ENCODE measurements around the gene HEXA.

DNA sequence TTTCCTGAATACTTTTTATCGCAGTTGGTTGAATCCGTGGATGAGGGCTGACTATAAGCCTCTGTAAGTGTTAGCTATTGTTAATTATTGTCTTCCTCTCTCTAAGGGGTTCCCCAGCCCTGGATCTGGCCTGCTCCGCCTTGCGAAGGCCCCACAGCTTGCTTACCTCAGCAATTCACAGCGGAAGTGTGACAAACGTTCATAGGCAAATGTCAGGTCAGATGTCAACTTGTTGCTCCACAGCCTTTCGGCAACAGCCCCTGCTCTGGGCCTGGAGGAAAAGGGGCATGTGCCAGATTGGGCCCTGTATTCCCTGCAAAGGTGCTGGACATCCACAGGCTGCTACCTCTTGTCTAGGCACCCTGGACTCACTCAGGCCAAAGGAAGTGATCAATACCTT, 30.5 kb downstream of the HEXA start:
- no peak for TF ChIP-seq EP300 (conservative IDR thresholded peaks at IDR 0.05; ENCODE audit: poor library complexity, severe bottlenecking)
- TF ChIP-seq, protein P1, sequence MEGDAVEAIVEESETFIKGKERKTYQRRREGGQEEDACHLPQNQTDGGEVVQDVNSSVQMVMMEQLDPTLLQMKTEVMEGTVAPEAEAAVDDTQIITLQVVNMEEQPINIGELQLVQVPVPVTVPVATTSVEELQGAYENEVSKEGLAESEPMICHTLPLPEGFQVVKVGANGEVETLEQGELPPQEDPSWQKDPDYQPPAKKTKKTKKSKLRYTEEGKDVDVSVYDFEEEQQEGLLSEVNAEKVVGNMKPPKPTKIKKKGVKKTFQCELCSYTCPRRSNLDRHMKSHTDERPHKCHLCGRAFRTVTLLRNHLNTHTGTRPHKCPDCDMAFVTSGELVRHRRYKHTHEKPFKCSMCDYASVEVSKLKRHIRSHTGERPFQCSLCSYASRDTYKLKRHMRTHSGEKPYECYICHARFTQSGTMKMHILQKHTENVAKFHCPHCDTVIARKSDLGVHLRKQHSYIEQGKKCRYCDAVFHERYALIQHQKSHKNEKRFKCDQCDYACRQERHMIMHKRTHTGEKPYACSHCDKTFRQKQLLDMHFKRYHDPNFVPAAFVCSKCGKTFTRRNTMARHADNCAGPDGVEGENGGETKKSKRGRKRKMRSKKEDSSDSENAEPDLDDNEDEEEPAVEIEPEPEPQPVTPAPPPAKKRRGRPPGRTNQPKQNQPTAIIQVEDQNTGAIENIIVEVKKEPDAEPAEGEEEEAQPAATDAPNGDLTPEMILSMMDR (IDR thresholded peaks at IDR 0.05; ENCODE audit: poor library complexity, severe bottlenecking): no peak
- TF ChIP-seq, protein P2, sequence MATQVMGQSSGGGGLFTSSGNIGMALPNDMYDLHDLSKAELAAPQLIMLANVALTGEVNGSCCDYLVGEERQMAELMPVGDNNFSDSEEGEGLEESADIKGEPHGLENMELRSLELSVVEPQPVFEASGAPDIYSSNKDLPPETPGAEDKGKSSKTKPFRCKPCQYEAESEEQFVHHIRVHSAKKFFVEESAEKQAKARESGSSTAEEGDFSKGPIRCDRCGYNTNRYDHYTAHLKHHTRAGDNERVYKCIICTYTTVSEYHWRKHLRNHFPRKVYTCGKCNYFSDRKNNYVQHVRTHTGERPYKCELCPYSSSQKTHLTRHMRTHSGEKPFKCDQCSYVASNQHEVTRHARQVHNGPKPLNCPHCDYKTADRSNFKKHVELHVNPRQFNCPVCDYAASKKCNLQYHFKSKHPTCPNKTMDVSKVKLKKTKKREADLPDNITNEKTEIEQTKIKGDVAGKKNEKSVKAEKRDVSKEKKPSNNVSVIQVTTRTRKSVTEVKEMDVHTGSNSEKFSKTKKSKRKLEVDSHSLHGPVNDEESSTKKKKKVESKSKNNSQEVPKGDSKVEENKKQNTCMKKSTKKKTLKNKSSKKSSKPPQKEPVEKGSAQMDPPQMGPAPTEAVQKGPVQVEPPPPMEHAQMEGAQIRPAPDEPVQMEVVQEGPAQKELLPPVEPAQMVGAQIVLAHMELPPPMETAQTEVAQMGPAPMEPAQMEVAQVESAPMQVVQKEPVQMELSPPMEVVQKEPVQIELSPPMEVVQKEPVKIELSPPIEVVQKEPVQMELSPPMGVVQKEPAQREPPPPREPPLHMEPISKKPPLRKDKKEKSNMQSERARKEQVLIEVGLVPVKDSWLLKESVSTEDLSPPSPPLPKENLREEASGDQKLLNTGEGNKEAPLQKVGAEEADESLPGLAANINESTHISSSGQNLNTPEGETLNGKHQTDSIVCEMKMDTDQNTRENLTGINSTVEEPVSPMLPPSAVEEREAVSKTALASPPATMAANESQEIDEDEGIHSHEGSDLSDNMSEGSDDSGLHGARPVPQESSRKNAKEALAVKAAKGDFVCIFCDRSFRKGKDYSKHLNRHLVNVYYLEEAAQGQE (IDR thresholded peaks at IDR 0.05; ENCODE audit: borderline replicate concordance): no peak
- TF ChIP-seq EZH2 (IDR thresholded peaks at IDR 0.05; ENCODE audit: borderline replicate concordance, insufficient read depth, low read length, poor library complexity, severe bottlenecking): no peak

Data from neural cell (in vitro differentiated cells).